HG02884 (cell line): ENCODE results near the gene RFX3.

Source experiments
- ATAC-seq: cut with Tn5 transposase; IDR thresholded peaks from one replicate; pipeline ENCODE4 v1.9.1; 2021; ENCODE audit warnings: mild to moderate bottlenecking, moderate library complexity; ENCODE audit not compliant: unreplicated experiment

The RFX3 gene

DNA sequence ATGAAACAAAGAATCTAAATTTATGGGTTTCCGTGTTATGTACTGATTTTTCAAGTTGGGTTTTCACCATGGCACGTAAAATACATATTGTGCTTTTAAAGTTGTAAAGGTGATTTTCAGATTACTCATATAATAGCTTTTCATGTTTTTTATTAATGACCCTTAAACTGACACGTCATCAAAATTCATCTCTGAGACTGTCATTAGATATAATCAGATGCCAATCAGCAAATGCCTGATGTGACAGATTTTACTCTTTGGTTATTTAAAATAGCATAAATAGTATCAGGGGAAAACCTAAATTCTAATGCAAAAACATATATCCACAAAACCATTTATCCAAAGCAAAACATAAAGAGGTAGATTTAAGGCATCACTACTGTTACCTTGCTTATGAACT lies 11.0 kb downstream of the RFX3 start:
- ATAC-seq, result no peak

DNA sequence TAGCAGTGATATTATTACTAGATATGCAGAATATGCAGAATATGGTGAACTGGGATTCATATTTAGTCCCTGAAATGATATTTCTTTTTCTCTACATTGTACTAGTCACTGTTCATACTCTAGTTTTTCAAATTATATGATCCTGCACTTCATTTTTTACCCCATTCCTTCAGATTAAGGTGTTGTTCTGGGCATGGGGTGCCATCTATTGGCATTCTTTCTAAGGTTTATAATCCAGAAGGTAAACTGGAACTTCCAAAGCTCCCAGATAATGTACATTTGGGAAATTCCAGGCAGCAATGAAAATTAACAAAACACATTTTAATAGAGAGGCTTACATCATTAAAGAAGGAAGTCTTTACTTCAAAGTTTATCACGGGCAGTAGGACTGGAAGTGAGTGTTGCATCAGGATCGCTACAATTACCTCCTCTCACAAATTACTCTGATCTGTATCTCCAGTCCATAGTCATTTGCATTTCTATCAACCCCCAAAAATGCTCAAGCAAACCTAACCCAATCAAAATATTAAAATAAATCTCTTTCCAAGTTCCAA lies 12.5 kb downstream of the RFX3 start:
- ATAC-seq, result no peak

DNA sequence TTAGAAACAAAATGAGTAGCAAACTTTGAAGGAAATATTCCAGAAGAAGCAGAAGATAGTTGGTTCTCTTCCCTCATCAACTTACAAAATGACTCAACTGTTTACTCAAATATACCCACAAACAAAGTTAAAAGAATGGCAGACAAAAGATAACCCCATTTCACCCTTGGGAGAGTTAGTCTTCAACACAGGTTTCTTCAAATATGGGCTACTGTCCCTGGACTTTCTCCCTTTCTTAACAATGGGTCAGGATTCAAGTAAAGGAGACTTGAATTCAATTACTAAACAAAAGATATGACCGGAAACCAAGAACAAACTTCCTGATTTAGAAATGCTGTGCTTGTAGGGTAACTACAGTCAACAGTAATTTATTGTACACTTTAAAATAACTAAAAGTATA lies 14.2 kb downstream of the RFX3 start:
- ATAC-seq, result no peak

DNA sequence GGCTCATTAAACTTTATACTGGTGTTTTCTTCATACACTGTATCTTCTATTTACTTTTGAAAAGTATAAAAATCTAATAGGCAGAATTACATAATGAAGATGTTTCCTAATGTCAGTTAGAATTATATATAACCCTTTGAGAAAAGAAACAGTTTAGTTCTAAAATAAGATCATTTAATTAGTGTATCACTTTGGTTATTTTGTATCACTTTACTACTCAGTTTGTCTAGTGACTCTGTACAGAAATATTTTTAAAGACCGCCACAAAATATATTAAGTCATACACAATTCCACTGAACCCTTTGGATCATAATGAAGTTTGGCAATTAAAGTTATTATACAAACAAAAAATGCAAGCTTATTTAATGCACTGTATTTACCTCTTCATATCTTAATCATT lies 15.0 kb downstream of the RFX3 start:
- no peak for ATAC-seq

DNA sequence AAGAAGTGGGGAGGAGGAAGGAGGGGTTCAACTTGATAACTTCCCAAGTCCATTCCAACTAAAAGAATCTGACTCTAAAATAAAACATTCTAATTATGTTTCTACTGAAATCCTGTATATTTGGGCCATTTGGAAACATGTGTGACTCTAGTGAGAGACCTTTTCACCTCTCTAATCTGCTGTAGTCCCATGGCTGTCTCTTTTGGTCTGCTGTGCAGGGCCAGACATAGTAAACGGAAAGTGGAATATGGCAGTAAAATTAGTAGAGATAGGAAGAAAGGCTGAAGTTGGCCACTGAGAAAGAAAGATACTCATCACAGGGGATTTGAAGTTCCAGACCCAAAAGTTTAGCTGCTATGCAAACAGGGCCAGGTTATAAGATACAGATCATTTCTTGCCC lies 15.9 kb downstream of the RFX3 start:
- ATAC-seq, result no peak

DNA sequence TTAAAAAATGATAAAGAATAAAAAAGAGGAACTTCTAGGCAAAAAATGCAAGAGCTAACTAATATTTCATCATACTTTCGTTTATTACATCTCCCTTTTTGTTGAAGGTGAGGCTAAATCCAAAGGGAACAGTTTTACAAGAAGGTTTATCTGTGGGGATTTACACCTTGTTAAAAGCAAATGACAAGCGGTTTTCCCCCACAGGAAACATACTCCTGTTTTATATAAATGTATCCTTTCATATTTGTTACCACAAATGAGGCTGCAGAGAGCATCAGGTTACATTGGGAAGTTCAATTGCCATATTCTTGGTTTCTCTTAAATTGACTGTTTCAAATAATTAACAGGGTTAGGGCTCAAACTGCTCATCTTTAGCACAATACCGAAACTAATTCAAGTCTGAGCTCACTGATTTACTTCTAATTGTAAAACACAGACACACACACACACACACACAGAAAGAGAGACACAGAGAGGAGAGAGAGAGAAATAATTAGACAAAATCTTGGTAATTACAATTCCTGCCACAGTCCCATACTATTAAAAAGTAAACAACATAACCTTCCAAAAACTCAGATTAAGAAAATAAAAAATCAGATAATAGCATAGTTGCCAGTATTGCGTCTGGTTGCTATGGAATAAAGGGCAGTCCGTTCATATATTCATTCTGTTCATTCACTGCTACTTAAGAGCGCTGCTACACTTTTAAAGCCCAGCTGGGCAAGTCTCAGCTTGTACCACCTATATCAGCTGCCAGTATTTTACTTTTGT lies 17.1 kb downstream of the RFX3 start:
- no peak for ATAC-seq

DNA sequence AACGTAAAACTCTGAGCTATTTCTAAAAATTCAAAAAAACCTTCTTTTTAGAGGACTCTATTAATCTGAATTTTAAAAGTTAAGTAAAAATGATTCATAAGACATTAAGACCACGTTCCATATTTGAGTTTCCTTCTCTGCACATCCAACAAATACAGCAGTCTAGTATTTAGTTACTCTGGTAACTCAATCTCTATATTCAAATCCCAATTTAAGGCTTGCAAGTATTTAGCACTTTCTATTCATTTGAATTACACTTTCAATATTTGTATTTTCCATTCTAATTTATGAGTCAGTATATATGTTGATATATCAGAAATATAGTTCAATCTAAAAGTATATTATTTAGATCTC lies 17.7 kb downstream of the RFX3 start:
- ATAC-seq, result no peak

DNA sequence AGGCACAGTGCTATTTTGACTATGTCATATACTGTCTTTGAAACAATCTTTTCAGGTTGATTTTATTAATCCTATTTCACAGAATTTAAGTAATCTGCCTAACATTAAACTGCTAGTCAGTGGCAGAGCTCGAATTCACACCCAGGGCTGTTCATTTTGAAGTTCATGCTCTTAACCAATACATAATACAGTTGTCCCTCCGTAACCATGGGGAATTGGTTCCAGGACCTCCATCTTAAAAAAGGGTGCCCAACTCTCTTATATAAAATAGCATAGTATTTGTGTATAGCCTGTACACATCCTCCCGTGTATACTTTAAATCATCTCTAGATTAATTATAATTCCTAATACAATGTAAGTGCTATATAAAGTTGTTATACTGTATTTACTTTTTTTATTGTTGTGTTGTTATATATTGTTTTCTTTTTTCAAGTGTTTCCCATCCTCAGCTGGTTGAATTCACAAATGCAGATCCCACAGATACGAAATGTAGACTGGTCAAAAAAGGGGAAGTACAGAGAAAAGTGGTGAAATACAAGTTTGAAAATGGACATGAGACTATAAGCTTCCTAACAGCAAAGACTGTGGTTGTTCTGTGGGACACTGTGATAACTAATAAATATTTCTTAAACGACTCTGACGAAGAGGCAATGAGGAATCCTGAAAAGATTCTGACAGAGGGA lies 18.3 kb downstream of the RFX3 start:
- ATAC-seq, result peak; percentile 54

DNA sequence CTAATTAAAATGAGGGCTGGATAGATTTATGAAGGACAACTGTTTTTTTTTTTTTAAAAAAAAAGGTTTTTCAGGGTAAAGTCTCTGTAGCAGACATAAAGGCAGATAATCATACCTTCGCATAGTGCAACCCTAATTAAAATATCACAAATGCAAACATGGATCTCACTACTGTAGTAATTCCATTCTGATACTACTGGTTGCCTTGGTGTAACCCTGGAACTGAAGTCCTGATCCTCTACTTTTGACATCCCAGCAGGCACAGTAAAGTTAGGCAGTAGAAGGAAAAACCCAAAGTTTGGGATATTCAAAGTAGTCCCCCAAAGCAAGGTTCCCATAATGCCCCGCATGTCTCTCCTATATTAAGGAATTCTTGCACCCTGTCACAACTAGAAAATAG lies 19.6 kb downstream of the RFX3 start:
- ATAC-seq, result no peak

DNA sequence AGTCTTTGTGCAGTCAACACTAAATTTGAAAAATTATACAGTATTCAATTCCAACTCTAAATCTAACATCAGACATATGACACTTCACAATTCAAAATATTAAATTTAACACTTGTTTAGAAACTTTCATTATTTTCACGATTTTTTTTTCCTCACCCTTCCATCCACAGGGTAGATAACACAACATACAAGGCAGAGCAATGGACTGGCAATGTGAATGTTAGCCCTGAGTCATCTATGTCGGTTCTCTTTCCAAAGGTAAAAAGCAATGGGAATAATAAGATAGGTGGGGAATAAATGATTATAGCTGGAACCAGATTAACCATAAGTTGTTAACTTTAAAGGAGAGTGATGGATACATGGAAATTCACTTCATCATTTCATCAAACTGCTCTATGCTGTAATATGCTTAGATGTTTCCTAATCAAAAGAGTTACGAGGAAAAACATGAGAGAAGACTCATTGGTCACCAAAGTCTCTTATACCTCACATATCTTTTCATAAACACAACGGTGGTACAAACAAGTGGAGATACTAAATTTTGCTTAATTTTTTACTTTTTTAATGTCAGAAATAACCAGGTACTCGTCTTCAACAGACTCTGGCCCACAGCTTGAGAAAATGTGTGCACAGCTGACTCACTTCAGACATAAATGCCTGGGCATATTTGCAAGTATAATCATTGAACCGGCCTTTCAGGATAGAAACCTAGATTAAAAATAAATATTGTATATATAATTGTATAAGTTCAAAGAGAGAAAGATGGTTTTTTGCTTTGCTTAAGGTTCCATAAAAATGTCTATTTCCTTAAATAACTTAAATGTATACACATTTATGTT lies 23.0 kb downstream of the RFX3 start:
- no peak for ATAC-seq

DNA sequence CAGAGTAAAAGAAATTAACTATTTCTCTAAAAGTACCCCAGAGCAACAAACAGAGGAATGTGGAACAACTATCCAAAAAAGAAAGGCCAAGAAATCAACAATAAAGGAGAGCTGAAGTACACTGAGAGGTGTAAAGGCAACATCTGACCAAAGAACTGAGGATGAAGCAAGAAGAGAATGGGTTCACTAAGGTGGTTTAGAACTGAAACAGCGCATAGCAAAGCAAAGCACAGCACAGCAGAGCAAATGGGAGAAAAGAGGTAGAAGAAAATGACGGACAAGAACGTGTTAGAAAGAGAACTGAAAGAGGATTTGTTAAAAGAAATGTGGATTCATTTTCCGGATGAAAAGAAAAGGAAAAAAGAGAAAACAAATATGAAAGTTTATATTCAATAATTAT lies 25.8 kb downstream of the RFX3 start:
- ATAC-seq, result no peak

DNA sequence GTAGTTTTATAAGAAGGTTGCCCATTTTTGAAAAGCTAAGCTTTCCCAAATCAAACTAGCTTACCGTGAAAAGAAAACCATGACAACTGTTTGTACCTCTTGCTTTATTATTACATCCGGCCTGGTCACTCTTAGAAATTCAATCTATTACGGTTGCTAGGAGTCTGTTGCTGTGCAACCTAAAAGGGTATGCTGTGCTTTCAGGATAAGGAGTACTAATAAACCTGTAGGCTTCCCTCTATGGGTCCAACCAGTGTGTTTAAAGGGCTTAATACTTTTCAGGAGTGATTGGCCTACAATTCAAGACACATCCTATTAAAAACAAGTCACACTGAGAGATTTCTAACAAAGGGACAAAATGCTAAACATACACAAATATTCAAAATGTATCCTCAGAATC lies 27.1 kb downstream of the RFX3 start:
- ATAC-seq, result no peak

DNA sequence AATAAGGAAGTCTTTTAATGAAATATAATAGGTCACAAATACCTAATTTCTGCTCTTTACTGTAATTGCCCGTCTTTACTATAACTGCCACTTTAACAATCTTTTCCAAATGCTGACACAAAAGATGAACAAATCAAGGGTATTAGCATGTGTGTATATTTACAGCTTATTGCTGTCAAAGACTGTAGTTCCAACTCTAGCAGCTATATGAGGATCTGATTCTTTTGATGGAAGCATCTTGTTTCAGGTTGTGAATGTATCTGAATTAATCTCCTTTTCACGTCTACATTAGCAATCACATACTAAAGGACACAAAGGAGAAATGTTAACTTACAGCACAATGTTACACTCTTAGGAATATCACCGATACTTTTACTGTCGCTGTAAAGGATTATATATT lies 27.9 kb downstream of the RFX3 start:
- no peak for ATAC-seq

DNA sequence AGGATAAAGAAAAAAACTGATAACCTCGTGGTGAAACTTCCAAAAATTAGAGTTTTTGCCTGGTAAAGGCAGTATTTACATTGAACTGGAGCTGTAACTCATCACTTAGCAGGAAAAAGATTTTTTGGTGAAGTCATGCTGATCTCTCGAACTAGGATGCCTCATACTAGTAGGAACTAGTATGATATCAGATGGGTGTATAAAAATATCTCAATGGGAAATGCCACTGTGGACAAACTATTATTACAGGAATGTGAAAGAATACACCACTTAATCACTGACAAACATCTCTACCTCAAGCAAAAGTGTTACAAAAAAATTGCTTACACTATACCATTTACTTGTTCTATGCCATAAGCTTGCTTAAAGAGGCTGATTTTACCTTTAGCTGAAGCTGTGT lies 28.4 kb downstream of the RFX3 start:
- ATAC-seq, result no peak

DNA sequence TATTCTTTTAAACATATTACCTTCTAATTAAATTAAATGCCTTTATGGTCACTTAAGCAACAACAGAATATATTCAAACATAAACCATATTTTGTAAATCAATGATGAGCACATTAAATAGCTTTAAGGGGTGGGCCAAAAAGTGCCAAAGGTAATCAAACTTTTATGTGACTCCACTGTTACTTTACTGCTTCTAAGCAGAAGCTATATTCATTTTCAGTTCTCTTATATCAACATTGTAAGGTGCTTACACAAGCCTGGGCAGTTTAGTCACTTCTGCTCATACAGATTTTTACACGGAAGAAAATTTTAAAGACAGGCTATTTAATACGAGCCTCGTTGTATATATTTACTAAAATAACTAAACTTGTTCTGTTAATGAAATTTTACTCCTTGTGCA lies 29.9 kb downstream of the RFX3 start:
- ATAC-seq, result no peak

DNA sequence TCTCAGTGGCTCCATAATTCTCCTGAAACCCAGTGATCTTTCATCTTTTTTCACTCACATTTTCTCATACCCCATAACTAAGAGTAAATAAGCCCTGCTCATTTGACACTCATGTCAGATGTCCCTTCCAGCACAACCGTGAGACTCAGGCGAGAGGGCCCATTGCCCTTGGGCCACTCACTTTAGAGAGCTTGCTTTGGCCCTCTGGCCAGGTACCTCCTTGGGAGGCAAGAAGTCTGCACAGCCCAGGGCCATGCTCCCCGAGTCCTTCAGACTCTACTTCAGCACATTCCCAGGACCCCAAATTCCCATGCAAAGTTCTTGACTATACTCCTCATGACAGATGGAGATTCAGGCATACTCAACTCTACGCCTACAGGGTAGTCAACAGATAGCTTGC lies 33.6 kb downstream of the RFX3 start:
- no peak for ATAC-seq

DNA sequence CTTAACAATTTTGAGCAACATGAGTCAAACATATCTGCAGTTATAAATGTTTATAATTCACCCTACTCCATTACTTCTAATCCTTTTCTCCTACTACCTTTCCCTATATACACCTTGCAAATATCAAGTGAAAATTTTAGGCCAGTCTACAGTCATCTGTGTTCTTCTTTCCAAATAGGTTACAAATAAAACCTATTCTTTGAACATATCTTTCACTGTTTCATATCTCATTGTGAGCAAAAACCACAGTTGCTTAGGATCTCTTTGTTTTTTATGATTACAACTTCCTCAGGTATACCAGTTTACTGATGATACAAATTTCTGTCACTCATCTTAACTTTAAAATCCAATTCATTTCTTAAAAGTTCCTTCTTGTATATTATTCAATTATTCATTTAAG lies 34.4 kb downstream of the RFX3 start:
- ATAC-seq, result no peak

DNA sequence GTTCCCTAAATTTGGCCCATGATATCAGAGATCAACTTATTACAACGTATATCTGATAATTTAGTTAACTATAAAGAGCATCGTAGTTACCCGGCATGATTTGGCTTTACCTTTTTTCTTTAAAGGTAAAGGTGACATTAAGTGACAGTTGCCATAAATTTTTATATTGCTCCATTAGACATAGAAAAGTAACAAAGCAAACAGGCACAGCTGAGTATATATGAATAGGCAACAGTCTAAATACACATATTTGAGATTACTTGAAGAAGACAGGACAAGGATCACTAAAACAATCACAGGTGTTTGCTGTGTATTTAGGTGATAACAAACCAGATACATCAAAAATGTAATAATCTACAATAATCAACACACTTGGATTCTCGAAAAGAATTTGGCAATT lies 34.8 kb downstream of the RFX3 start:
- no peak for ATAC-seq

DNA sequence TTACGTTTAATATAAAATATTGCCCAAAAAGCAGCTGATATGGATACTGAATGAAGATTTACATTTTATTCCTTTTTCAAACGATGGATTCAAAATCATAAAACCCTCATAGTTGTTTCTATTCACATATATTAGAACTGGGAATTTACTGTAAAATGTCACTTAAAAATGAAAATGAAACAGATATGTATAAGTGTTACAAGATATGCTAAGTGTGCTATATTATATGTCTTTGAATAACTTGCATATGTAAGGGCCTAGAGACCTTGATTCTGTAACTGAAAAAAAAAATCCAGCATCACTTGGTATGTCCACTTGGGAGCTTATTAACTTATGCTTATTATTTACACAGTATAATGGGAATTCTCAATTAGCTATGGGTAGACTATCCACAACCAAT lies 43.2 kb downstream of the RFX3 start:
- no peak for ATAC-seq

DNA sequence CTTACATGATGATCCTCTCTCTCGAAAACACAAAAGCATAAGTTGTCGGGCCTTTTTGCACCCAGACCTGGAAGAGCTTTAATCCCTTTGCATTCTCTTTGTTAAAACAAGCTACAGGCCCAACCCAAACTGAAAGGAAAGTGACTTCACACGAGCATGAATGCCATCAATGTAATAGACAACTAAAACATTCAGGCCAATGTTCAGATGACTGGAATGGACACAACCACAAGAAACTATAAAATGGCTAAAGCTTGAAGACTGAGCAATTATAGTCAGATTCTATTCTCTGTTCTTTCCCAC lies 45.5 kb downstream of the RFX3 start:
- no peak for ATAC-seq

DNA sequence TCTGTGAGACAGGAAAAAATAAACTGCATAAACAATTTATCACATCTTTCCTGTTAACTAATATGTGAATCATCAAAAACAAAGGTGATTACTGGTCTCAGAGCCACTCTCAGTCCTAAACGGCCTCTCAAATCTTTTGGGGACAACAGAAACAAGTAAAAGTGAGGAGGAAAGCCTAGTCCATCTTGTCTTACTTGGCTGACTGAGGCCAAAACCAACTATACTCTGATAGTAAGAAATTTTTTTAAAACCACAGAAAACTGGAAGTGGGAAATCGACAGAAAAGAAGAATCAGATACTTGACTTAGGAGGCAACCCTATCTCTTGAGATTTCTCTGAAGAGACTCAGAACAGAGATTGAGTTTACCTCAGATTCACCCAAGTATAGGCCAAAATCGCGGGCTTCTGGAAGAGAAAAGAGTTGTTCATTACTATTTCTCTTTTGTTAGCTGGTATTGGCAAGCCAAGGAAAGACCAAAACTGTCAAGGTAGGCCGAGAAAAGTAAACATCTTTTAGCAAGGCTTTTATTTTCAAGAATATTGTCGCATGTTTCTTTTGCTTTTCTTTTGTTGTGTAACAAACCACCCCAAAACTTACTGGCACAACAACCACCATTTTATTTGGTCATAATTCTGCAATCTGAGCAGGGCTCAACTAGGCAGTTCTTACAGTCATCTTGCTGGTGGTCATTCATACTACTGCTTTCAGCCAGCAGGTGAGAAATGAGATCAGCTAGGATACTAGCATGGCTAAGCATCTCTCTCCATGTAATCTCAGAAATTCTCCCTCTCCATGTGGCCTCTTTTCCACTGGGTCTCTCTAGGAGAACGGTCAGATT lies 46.1 kb downstream of the RFX3 start:
- ATAC-seq, result peak; percentile 39
